IMR-90 (cell line): ENCODE results near the gene CERS6. TPM values are rescaled to one million over a fixed set of nuclear protein-coding genes. Genes with fewer than 3 reads are reported as not detected.

Experiments used
- ATAC-seq: fragments of 200-7000 bp; cut with Tn5 transposase; 2 replicates; pipeline ENCODE4 v1.9.1; 2020; ENCODE audit warnings: low read depth, mild to moderate bottlenecking, moderate library complexity
- BruUV-seq: library from RNA; stranded (reverse); fragments of 400-500 nt; replicated peaks from 2 replicates; lab custom pipeline; 2021; lab: Mats Ljungman, UMichigan
- CTCF ChIA-PET: fragments of 300-600 bp; formaldehyde crosslinking; extraction: SDS; loops from one replicate; lab custom pipeline; 2021; ENCODE audit warnings: antibody characterized with exemption; lab: Yijun Ruan, JAX
- POLR2A ChIA-PET: fragments of 300-600 bp; sonication (Branson Sonifier 250); formaldehyde crosslinking; loops from one replicate; lab custom pipeline; 2022; ENCODE audit warnings: antibody characterized with exemption; ENCODE audit not compliant: unreplicated experiment; lab: Charles Lee
- DNase-seq: peaks from one replicate; pipeline ENCODE4 v3.0.0; 2013
- H2AFZ ChIP-seq: replicated peaks from 2 replicates; pipeline ENCODE3; 2013; ENCODE audit warnings: low read length, mild to moderate bottlenecking; ENCODE audit not compliant: poor library complexity
- H2AK5ac ChIP-seq: 2 replicates; pipeline ENCODE4 v1.6.1; 2013; ENCODE audit warnings: low read depth, low read length, inconsistent platforms
- H2AK9ac ChIP-seq: replicated peaks from 2 replicates; pipeline ENCODE3; 2013; ENCODE audit warnings: mild to moderate bottlenecking, low read depth, low read length, moderate library complexity; ENCODE audit not compliant: poor library complexity
- H2BK120ac ChIP-seq: 2 replicates; pipeline ENCODE4 v1.6.1; 2013; ENCODE audit warnings: low read depth, low read length, inconsistent platforms
- H2BK15ac ChIP-seq: 3 replicates; pipeline ENCODE4 v1.6.1; 2013; ENCODE audit warnings: low read depth, low read length, inconsistent platforms
- H2BK20ac ChIP-seq: 2 replicates; pipeline ENCODE4 v1.6.1; 2013; ENCODE audit warnings: low read depth, mild to moderate bottlenecking, inconsistent platforms, low read length, moderate library complexity
- H2BK5ac ChIP-seq: 2 replicates; pipeline ENCODE4 v1.6.1; 2013; ENCODE audit warnings: mild to moderate bottlenecking, low read depth, low read length, inconsistent platforms; ENCODE audit not compliant: poor library complexity, severe bottlenecking
- H3K14ac ChIP-seq: replicated peaks from 2 replicates; pipeline ENCODE4 v1.6.1; 2013; ENCODE audit warnings: low read depth, low read length, inconsistent platforms
- H3K18ac ChIP-seq: 2 replicates; pipeline ENCODE4 v1.6.1; 2013; ENCODE audit warnings: low read depth, low read length, control low read depth
- H3K23ac ChIP-seq: 2 replicates; pipeline ENCODE4 v1.6.1; 2013; ENCODE audit warnings: low read depth, low read length, inconsistent platforms
- H3K27ac ChIP-seq: 2 replicates; pipeline ENCODE4 v1.5.1; 2013; ENCODE audit warnings: mild to moderate bottlenecking, control low read depth, low read length; ENCODE audit not compliant: insufficient read depth
- H3K27me3 ChIP-seq: 2 replicates; pipeline ENCODE4 v1.6.1; 2013; ENCODE audit warnings: low read length; ENCODE audit not compliant: control insufficient read depth, insufficient read depth
- H3K36me3 ChIP-seq: 2 replicates; pipeline ENCODE4 v1.6.1; 2013; ENCODE audit warnings: low read length, mixed read lengths; ENCODE audit not compliant: control insufficient read depth, insufficient read depth
- H3K4ac ChIP-seq: 2 replicates; pipeline ENCODE4 v1.6.1; 2013; ENCODE audit warnings: low read depth, low read length, inconsistent platforms
- H3K4me1 ChIP-seq: 2 replicates; pipeline ENCODE4 v1.6.1; 2013; ENCODE audit warnings: low read length, mixed read lengths; ENCODE audit not compliant: control insufficient read depth, insufficient read depth
- H3K4me2 ChIP-seq: 2 replicates; pipeline ENCODE4 v1.6.1; 2013; ENCODE audit warnings: low read depth, mild to moderate bottlenecking, control low read depth, low read length, moderate library complexity
- H3K4me3 ChIP-seq: 2 replicates; pipeline ENCODE4 v1.5.1; 2013; ENCODE audit warnings: low read depth, mild to moderate bottlenecking, control low read depth, low read length, moderate library complexity; ENCODE audit not compliant: insufficient read depth
- H3K56ac ChIP-seq: 2 replicates; pipeline ENCODE4 v1.6.1; 2013; ENCODE audit warnings: low read length, inconsistent platforms; ENCODE audit not compliant: insufficient read depth; ENCODE audit errors: extremely low read depth
- H3K79me1 ChIP-seq, 2 experiments: 2 replicates each; pipeline ENCODE4 v1.6.1; 2013; ENCODE audit warnings: low read length in 2 of 2, inconsistent platforms in 1 of 2, low read depth in 1 of 2
- H3K9ac ChIP-seq: 2 replicates; pipeline ENCODE4 v1.6.1; 2013; ENCODE audit warnings: low read depth, low read length, control low read depth
- H3K9me1 ChIP-seq: 2 replicates; pipeline ENCODE4 v1.6.1; 2013; ENCODE audit warnings: low read length, inconsistent platforms; ENCODE audit not compliant: insufficient read depth
- H3K9me3 ChIP-seq: 2 replicates; pipeline ENCODE4 v1.6.1; 2013; ENCODE audit warnings: low read length; ENCODE audit not compliant: control insufficient read depth, insufficient read depth
- H4K20me1 ChIP-seq: 2 replicates; pipeline ENCODE4 v1.6.1; 2013; ENCODE audit warnings: low read length, inconsistent platforms; ENCODE audit not compliant: insufficient read depth
- H4K5ac ChIP-seq: 2 replicates; pipeline ENCODE4 v1.6.1; 2013; ENCODE audit warnings: mild to moderate bottlenecking, low read depth, low read length, control low read depth
- H4K8ac ChIP-seq, 2 experiments: 2 replicates each; pipeline ENCODE4 v1.6.1; 2013; ENCODE audit warnings: low read depth in 2 of 2, low read length in 2 of 2, control low read depth in 1 of 2, inconsistent platforms in 1 of 2
- H4K91ac ChIP-seq: 2 replicates; pipeline ENCODE4 v1.6.1; 2013; ENCODE audit warnings: low read depth, low read length, inconsistent platforms; ENCODE audit not compliant: insufficient read depth
- BHLHE40 ChIP-seq: fragments of 150-350 bp; IDR thresholded peaks from 2 replicates; pipeline ENCODE4 v1.6.1; 2016; ENCODE audit warnings: mild to moderate bottlenecking, low read depth, low read length
- CEBPB ChIP-seq: IDR thresholded peaks from 2 replicates; pipeline ENCODE4 v1.6.1; 2012; ENCODE audit warnings: low read depth, low read length, improper control_type of control experiment
- CHD1 ChIP-seq: IDR thresholded peaks from 2 replicates; pipeline ENCODE4 v1.6.1; 2012; ENCODE audit warnings: low read depth, low read length, improper control_type of control experiment
- CTCF ChIP-seq: conservative IDR thresholded peaks from 2 replicates; pipeline ENCODE4 v1.5.1; 2012; ENCODE audit warnings: mild to moderate bottlenecking, low read depth, low read length, improper control_type of control experiment
- ELK1 ChIP-seq: fragments of 150-350 bp; IDR thresholded peaks from 2 replicates; pipeline ENCODE4 v1.6.1; 2016; ENCODE audit warnings: low read depth, mild to moderate bottlenecking, low read length, moderate library complexity, borderline replicate concordance
- FOS ChIP-seq: fragments of 150-350 bp; IDR thresholded peaks from 2 replicates; pipeline ENCODE4 v1.6.1; 2016; ENCODE audit warnings: low read depth, low read length
- MAFK ChIP-seq: IDR thresholded peaks from 2 replicates; pipeline ENCODE4 v1.6.1; 2012; ENCODE audit warnings: low read depth, low read length, improper control_type of control experiment
- MAZ ChIP-seq: IDR thresholded peaks from 2 replicates; pipeline ENCODE4 v1.6.1; 2012; ENCODE audit warnings: low read depth, mild to moderate bottlenecking, low read length, improper control_type of control experiment, moderate library complexity, borderline replicate concordance
- MXI1 ChIP-seq: IDR thresholded peaks from 2 replicates; pipeline ENCODE4 v1.6.1; 2012; ENCODE audit warnings: low read depth, mild to moderate bottlenecking, low read length, moderate library complexity, borderline replicate concordance
- POLR2A ChIP-seq: IDR thresholded peaks from 2 replicates; pipeline ENCODE4 v1.6.1; 2012; ENCODE audit warnings: mild to moderate bottlenecking, low read depth, low read length
- RAD21 ChIP-seq: IDR thresholded peaks from 2 replicates; pipeline ENCODE4 v1.6.1; 2012; ENCODE audit warnings: low read length, improper control_type of control experiment
- RCOR1 ChIP-seq: IDR thresholded peaks from 2 replicates; pipeline ENCODE4 v1.6.1; 2012; ENCODE audit warnings: mild to moderate bottlenecking, low read length, improper control_type of control experiment; ENCODE audit not compliant: insufficient replicate concordance
- RFX5 ChIP-seq: IDR thresholded peaks from 2 replicates; pipeline ENCODE4 v1.8.0; 2012; ENCODE audit warnings: low read depth, mild to moderate bottlenecking, low read length, moderate library complexity
- SMC3 ChIP-seq: fragments of 150-350 bp; IDR thresholded peaks from 2 replicates; pipeline ENCODE4 v1.6.1; 2016; ENCODE audit warnings: low read depth, mild to moderate bottlenecking, antibody characterized with exemption, low read length, moderate library complexity
- USF2 ChIP-seq: fragments of 150-350 bp; IDR thresholded peaks from 2 replicates; pipeline ENCODE4 v1.6.1; 2017; ENCODE audit warnings: mild to moderate bottlenecking, antibody characterized with exemption, low read length, low read depth
- WGBS, 2 experiments: methylation state at CpG; one replicate each; pipeline versions ENCODE4 v1.1.5 to v1.1.7; 2013; ENCODE audit warnings: missing lambda C conversion rate in 2 of 2; ENCODE audit not compliant: insufficient read length in 1 of 2; ENCODE audit errors: extremely low coverage in 2 of 2; 5-methylcytosine and 5-hydroxymethylcytosine counted together
- dilution Hi-C: fragments of 300-500 bp; cut with HindIII; formaldehyde crosslinking; loops from one replicate; pipeline ENCODE4 v1.14.3; 2018; ENCODE audit warnings: low sequenced_read_pairs; ENCODE audit not compliant: unreplicated experiment
- in situ Hi-C: fragments of 300-500 bp; cut with MboI; formaldehyde crosslinking; loops from 3 replicates; pipeline ENCODE4 v1.14.3; 2019; ENCODE audit warnings: low sequenced_read_pairs, inconsistent platforms, mixed read lengths
- intact Hi-C: fragments of 100-400 bp; cut with micrococcal nuclease; formaldehyde crosslinking; loops from 2 replicates; pipeline ENCODE4 v1.10.0; 2022
- polyA plus RNA-seq, 3 experiments: library from polyadenylated mRNA; depleted of rRNA; stranded (reverse); fragments of >200 nt; gene quantifications; 2 replicates each; pipeline ENCODE4 v1.2.3, GENCODE V29; 2012; ENCODE audit warnings: low replicate concordance in 1 of 3
- total RNA-seq: library from RNA; depleted of rRNA; stranded (reverse); fragments of >200 nt; gene quantifications from 2 replicates; pipeline ENCODE4 v1.2.3, GENCODE V29; 2012

Gene CERS6
- total and polyA plus RNA-seq, 2 of the 4 experiments (the other 2 are of a cell fraction): 2.1 to 5.7 TPM

DNA sequence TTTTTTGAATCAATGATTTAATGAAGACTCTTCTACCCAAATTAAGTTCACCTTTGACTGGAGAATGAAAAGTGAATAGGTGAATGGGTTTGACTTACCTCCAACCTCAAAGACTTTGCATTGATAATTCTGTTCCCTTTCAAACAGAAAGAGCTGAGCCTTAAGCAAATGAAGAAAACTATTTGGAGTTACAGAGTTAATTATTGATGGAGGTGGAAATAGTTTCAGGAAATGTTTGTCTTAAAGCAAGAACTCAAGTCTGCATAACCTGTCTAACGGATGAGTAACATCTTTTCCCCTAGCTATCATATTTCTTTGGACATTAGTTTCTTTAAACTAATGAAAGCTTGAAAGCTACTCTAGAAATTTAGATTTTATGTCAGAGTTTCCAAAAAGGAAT, 166.5 kb downstream of the CERS6 start:
- WGBS, 2 experiments: no CpG with 5 or more reads among the region's 1 CpG
- no peak overlapping the region for H3K18ac ChIP-seq
- no peak overlapping the region for H3K27ac ChIP-seq
- H4K5ac ChIP-seq: no peak overlapping the region
- DNase-seq (no peak), ATAC-seq (no peak)
- H4K91ac ChIP-seq: no peak overlapping the region
- H3K14ac ChIP-seq: no peak overlapping the region
- no peak overlapping the region for H3K9ac ChIP-seq
- no peak overlapping the region for H2AK5ac ChIP-seq
- no peak overlapping the region for H2BK5ac ChIP-seq
- intact Hi-C loops: no loop called here
- H4K20me1 ChIP-seq: no peaks in the 10 kb centered on the region
- no peak overlapping the region for H3K4ac ChIP-seq
- CTCF ChIA-PET: interaction anchor here (0.5 to 0.6 kb wide), 2 partner anchors 13 to 15 kb away, joined by 3 read pairs; no protein-coding TSS in a partner anchor
- no peak overlapping the region for H2BK15ac ChIP-seq
- no peaks in the 10 kb centered on the region for H3K27me3 ChIP-seq
- no peak overlapping the region for H2BK120ac ChIP-seq
- H2AK9ac ChIP-seq: no peak overlapping the region
- H3K36me3 ChIP-seq: no peaks in the 10 kb centered on the region
- POLR2A ChIA-PET: no interaction called here
- no peaks in the 10 kb centered on the region for H3K9me1 ChIP-seq
- H3K4me1 ChIP-seq: no peaks in the 10 kb centered on the region
- no peak overlapping the region for H4K8ac ChIP-seq
- no peaks in the 10 kb centered on the region for H3K9me3 ChIP-seq
- no TSS peak for BruUV-seq
- no peak overlapping the region for H3K23ac ChIP-seq
- dilution Hi-C loops: no loop called here
- H2BK20ac ChIP-seq: no peak overlapping the region
- no peak overlapping the region for H3K4me3 ChIP-seq
- no peak overlapping the region for H2AFZ ChIP-seq
- in situ Hi-C loops: no loop called here
- H3K56ac ChIP-seq: no peak overlapping the region
- H3K4me2 ChIP-seq: no peak overlapping the region
- no peaks in the 10 kb centered on the region for H3K79me1 ChIP-seq
- TF ChIP-seq FOS (no peak), RCOR1 (no peak), SMC3 (no peak), CEBPB (no peak), RAD21 (no peak), POLR2A (no peak), MAZ (no peak), ELK1 (no peak), RFX5 (no peak), CHD1 (no peak), CTCF (no peak), MAFK (no peak), USF2 (no peak), MXI1 (no peak), BHLHE40 (no peak)
